Stimulated activated CD8-positive, alpha-beta memory T cell treated with anti-CD3 and anti-CD28 coated beads, Interleukin-12 subunit alpha, Interleukin-12 subunit beta, amount 100 ng/mL, for 24 hours (primary cell): ENCODE results near the gene ILKAP.

Source experiments
- DNase-seq: peaks from one replicate; pipeline ENCODE4 v3.0.0-alpha.2; 2020; ENCODE audit errors: extremely low read depth

The ILKAP gene

GRCh38 chr2:238124488-238125126, 78.9 kb downstream of the ILKAP start:
- DNase-seq, result no peak

DNA sequence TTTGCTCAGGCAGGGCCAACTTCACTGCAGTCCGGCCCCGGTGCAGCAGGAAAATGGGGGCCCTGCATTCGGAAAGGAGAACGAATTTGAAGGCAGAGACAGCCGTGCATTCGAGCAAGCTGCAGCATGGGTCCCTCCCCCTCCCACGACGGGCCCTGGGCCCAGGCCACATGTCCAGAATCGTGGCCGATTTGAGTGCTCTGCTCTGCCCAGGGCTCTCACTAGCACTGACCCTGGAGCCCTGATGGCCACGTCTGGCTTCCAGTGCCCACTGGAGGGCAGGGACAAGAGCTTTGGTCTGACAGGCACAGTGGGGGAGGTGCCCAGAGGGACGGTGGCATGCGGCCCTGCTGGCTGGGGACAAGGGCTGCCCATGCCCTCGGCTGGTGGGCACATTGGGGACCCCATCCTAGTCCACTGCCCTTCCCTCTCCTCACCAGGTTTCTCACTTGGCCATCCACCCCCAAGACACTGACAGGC, 79.5 kb downstream of the ILKAP start:
- no peak for DNase-seq

- DNase-seq, result no peak
Observed at GRCh38 chr2:238123218-238123971, 80.1 kb downstream of the ILKAP start.

DNA sequence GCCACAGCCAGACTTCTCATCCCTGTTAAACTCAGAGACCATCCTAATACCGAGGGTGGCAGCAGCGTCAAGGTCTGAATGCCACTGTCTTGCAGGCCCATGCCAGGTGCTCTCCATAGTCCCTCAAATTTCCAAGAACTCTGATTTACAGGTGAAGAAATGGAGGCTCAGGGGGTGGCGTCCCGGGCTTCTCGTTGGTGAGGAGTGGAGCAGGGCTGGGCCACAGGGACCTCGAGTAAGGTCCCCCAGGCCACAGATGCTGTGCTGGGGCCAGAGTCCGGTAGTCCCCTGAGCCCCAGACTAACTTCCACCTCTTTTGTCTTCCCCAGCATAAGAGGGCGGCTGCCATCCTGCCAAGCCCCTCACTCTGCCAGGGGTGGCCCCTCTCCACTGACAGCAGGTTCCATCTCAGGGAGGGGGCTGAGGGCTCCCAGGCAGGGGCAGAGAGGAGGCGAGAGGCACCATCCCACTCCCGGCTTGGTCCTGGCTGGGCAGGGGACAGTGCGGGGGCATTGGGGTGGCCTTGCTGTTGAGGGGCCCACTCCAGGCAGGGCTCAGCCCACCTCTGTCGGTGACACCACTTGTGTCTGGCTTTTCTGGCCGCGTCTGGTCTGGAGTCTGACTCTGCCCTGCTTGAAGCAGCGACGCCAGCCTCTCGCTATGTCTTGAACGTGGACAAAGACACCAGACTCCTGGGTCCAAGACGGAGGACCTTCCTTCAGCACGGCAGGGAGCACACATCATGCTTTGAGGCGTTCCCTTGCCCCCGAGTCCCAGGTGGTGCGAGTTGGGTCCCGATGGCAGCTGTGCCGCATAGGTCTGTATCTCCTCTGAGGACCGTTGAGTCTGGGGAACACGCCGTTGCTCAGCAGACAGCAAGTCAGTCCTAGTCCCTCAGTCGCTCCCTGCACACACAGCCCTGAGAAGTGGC, 80.9 kb downstream of the ILKAP start:
- no peak for DNase-seq

- DNase-seq, result no peak
Observed at GRCh38 chr2:238121511-238122286, 81.8 kb downstream of the ILKAP start.

DNA sequence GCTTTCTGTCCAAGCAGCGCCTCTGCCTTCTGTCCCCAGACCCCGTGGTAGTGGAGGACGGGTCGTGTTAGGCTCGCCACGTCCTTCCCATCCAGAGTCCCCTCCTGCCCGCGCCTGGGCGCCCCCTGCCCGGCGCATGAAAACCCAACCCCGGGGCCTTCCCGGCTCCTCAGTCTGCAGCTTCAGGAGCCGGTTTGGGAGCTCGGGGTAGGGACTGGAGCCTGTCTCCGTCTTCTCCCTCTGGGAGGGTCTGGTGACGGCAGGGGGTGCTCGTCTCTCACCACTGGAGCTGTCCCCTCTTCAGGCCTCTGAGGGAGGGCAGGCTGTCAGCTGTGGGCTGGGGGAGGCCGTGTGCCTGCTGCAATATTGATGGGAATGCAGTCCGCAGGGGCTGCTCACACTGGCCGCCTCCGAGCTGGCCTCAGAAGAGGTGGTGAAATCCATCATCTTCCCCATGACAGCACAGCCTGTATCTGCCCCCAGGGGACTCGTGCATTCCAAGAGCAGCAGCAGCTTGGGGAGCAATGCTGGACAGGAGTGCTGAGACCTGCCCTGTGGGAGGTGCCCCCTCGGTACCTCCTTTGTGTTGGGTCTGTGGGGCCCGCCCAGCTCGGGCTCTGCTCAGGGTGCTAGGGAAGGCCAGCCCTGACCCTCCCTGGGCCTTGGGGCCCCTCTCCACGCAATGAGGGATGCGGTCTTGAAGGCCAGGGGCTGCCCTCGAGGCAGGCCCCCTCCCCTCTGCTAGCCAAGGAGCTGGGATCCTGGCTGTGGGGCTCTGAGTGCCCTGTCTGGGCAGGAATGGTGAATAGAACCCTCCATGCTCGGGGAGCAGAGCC, 82.8 kb downstream of the ILKAP start:
- no peak for DNase-seq
